Vagina (tissue), 2 donors: ENCODE results near the gene FBXL7.

ENCODE experiments used
- POLR2AphosphoS5 ChIP-seq, 2 donors: sonication (generic); formaldehyde crosslinking; IDR thresholded peaks; one replicate each; pipeline ENCODE4 v1.9.0; 2017; ENCODE audit warnings: antibody characterized with exemption in 2 of 2, mild to moderate bottlenecking in 2 of 2, low read depth in 1 of 2; ENCODE audit not compliant: insufficient read depth in 1 of 2
- TF ChIP-seq, protein P1 (sequence below), 3 experiments: fragments of 450-650 bp in 2 of 3; fragments of 200-600 bp in 1 of 3; sonication (generic) in 1 of 3; IDR thresholded peaks; one replicate each; pipeline ENCODE4 v1.5.1; 2017 to 2019; ENCODE audit warnings: antibody characterized with exemption in 3 of 3, mild to moderate bottlenecking in 2 of 3, moderate library complexity in 2 of 3

DNA sequence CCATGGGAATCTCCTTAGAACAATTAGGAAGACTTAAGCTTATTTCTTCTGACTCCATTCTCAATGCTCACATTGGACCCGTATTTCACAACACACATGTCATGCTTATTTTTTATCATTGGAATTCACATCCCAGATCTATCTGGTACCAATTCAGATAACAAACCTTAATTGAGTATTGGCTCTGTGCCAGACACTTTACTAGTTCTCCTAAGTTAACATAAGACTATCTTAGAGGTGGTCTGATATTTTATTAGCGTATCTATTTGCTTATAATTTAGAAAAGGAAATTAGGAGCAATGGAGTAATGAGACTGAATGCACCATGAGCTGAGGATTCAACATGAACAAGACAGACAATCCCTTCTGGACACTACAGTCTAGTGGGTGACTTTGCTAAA lies 45.1 kb downstream of the FBXL7 start:
- TF ChIP-seq, protein P1, sequence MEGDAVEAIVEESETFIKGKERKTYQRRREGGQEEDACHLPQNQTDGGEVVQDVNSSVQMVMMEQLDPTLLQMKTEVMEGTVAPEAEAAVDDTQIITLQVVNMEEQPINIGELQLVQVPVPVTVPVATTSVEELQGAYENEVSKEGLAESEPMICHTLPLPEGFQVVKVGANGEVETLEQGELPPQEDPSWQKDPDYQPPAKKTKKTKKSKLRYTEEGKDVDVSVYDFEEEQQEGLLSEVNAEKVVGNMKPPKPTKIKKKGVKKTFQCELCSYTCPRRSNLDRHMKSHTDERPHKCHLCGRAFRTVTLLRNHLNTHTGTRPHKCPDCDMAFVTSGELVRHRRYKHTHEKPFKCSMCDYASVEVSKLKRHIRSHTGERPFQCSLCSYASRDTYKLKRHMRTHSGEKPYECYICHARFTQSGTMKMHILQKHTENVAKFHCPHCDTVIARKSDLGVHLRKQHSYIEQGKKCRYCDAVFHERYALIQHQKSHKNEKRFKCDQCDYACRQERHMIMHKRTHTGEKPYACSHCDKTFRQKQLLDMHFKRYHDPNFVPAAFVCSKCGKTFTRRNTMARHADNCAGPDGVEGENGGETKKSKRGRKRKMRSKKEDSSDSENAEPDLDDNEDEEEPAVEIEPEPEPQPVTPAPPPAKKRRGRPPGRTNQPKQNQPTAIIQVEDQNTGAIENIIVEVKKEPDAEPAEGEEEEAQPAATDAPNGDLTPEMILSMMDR (IDR thresholded peaks at IDR 0.05): no peak
- no peak for TF ChIP-seq POLR2AphosphoS5 (IDR thresholded peaks at IDR 0.05; ENCODE audit: insufficient read depth in 1 of 2, low read depth in 1 of 2)
